Subcutaneous adipose tissue (tissue), 4 donors: ENCODE data around the gene TMEM169. TPM values are rescaled to one million over a fixed set of nuclear protein-coding genes. Genes with fewer than 3 reads are reported as not detected.

ENCODE experiments used
- CTCF ChIP-seq: fragments of 450-650 bp; IDR thresholded peaks from one replicate; pipeline ENCODE4 v1.5.1; 2016; ENCODE audit warnings: low read depth, mild to moderate bottlenecking, control low read depth, antibody characterized with exemption, moderate library complexity
- total RNA-seq, 4 donors: library from RNA; depleted of rRNA; stranded (reverse); fragments of >200 nt; gene quantifications; one replicate each; pipeline ENCODE4 v1.1.0, GENCODE V29; 2016

Gene TMEM169
- total RNA-seq, 4 donors from 2014 or later: 0.57 to 1.8 (median 0.67) TPM

GRCh38 chr2:216081012-216081411, 707 bp upstream of the TMEM169 start:
- TF ChIP-seq CTCF: no peak

GRCh38 chr2:216082117-216082711, 495 bp downstream of the TMEM169 start:
- TF ChIP-seq CTCF: no peak

- TF ChIP-seq CTCF: no peak
These were observed 1.1 kb downstream of the TMEM169 start for GRCh38 chr2:216082805-216083204.

GRCh38 chr2:216083464-216084281, 2.0 kb downstream of the TMEM169 start:
- no peak for TF ChIP-seq CTCF

GRCh38 chr2:216084547-216084946, 2.8 kb downstream of the TMEM169 start:
- no peak for TF ChIP-seq CTCF

GRCh38 chr2:216086207-216086893, 4.6 kb downstream of the TMEM169 start:
- no peak for TF ChIP-seq CTCF

GRCh38 chr2:216090369-216090786, 8.7 kb downstream of the TMEM169 start:
- no peak for TF ChIP-seq CTCF
